ENCODE data around the gene GDI1. TPM values are rescaled to one million over a fixed set of nuclear protein-coding genes. Genes with fewer than 3 reads are reported as not detected.

Gene GDI1
- total RNA-seq, 1 experiment from 2014 or later, result 137 TPM

DNA sequence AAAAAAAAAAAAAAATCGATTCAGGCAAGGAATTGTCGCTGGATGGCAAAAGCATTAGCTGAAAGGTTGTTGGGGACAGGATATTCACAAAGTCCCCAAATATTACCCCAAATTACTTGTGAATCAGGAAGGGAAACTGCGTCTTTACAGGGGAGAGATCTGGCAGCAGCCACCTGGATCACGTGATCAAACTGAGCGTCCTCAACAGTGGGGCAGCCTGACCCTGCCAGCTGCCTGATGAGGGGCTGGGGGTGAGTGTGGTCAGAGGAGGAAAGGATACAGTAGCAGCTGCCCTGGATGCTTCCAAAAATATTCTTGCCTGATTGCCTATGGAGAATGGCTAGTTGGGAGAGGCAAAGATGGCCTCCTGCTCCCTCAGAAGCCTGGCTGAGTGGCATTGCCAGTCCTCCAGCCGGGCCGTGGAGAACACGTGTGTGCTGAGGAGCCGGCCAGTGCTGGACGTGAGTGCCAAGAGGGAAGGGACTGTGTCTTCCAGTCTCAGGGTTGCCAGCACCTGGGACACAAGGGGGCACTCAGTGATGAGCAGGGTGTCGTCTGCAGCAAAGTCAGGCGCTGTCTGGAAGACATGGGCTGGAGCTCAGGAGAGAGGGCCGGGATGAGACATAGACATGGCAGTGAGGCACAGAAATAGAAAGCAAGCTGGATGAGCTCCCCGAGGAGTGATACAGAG, 45.1 kb downstream of the GDI1 start:
- ChIA-PET CTCF (no interaction called here), POLR2A (ENCODE audit: low non-redundant PET) (no interaction called here)
- no TSS peak for BruUV-seq (replicated peaks)

DNA sequence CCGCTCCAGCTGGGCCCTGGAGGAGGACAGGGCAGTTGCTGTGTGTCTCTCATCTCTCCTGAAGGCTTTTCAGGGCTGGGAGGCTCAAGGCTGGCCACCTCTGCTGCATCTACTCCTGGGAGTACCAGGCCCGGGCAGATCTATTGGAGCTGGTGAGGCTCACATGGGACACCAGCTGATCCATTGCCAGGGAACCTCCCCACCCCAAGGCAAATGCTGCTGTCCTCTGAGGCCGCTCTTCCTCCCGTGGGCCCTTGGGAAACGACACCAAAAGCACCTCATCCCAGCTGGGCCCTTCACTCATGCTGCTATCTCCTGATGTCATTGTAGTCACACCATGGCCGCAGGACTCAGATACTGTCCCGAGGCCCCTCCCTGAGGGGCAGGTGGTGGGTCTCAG, 45.8 kb downstream of the GDI1 start:
- no TSS peak for BruUV-seq (replicated peaks)
- Histone ChIP-seq H3K4me3 (ENCODE audit: low read depth, low read length, poor library complexity, severe bottlenecking) (no peak overlapping the region), H3K27me3 (replicated peaks; ENCODE audit: insufficient read depth, low read depth, low read length, poor library complexity) (no peaks in the 10 kb centered on the region), H3K9me3 (ENCODE audit: low read depth, low read length, poor library complexity, severe bottlenecking) (no peaks in the 10 kb centered on the region), H3K36me3 (ENCODE audit: insufficient read depth, low read length, poor library complexity, severe bottlenecking) (peaks cover 11% of the 10 kb centered on the region), H3K27ac (ENCODE audit: low read depth, low read length, poor library complexity, severe bottlenecking) (no peak overlapping the region), H3K4me1 (ENCODE audit: insufficient read depth, low read length, poor library complexity, severe bottlenecking) (peaks cover 5% of the 10 kb centered on the region)
- DNase-seq (ENCODE audit: low spot score), result no peak
- CTCF ChIA-PET, result no interaction called here
- TF ChIP-seq EZH2 (IDR thresholded peaks at IDR 0.05; ENCODE audit: borderline replicate concordance, low read depth, low read length, poor library complexity, severe bottlenecking), result no peak
- TF ChIP-seq, protein P1, sequence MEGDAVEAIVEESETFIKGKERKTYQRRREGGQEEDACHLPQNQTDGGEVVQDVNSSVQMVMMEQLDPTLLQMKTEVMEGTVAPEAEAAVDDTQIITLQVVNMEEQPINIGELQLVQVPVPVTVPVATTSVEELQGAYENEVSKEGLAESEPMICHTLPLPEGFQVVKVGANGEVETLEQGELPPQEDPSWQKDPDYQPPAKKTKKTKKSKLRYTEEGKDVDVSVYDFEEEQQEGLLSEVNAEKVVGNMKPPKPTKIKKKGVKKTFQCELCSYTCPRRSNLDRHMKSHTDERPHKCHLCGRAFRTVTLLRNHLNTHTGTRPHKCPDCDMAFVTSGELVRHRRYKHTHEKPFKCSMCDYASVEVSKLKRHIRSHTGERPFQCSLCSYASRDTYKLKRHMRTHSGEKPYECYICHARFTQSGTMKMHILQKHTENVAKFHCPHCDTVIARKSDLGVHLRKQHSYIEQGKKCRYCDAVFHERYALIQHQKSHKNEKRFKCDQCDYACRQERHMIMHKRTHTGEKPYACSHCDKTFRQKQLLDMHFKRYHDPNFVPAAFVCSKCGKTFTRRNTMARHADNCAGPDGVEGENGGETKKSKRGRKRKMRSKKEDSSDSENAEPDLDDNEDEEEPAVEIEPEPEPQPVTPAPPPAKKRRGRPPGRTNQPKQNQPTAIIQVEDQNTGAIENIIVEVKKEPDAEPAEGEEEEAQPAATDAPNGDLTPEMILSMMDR (conservative IDR thresholded peaks at IDR 0.05; ENCODE audit: low read depth, low read length), result no peak
- intact Hi-C loops (cut with micrococcal nuclease; ENCODE audit: unreplicated experiment), result no loop called here
- POLR2A ChIA-PET (ENCODE audit: low non-redundant PET), result no interaction called here

More for the DNA sequence above, 45.1 kb downstream of the GDI1 start:
- peaks cover 11% of the 10 kb centered on the region for H3K36me3 ChIP-seq (ENCODE audit: insufficient read depth, low read length, poor library complexity, severe bottlenecking)
- intact Hi-C loops (cut with micrococcal nuclease; ENCODE audit: unreplicated experiment), result no loop called here
- no peaks in the 10 kb centered on the region for H3K9me3 ChIP-seq (ENCODE audit: low read depth, low read length, poor library complexity, severe bottlenecking)
- no peak for TF ChIP-seq EZH2 (IDR thresholded peaks at IDR 0.05; ENCODE audit: borderline replicate concordance, low read depth, low read length, poor library complexity, severe bottlenecking)
- TF ChIP-seq, protein P1 (conservative IDR thresholded peaks at IDR 0.05; ENCODE audit: low read depth, low read length), result no peak
- H3K4me1 ChIP-seq (ENCODE audit: insufficient read depth, low read length, poor library complexity, severe bottlenecking), result peaks cover 5% of the 10 kb centered on the region
- no peak overlapping the region for H3K27ac ChIP-seq (ENCODE audit: low read depth, low read length, poor library complexity, severe bottlenecking)
- no peak overlapping the region for H3K4me3 ChIP-seq (ENCODE audit: low read depth, low read length, poor library complexity, severe bottlenecking)
- DNase-seq (ENCODE audit: low spot score), result no peak
- no peaks in the 10 kb centered on the region for H3K27me3 ChIP-seq (replicated peaks; ENCODE audit: insufficient read depth, low read depth, low read length, poor library complexity)

DNA sequence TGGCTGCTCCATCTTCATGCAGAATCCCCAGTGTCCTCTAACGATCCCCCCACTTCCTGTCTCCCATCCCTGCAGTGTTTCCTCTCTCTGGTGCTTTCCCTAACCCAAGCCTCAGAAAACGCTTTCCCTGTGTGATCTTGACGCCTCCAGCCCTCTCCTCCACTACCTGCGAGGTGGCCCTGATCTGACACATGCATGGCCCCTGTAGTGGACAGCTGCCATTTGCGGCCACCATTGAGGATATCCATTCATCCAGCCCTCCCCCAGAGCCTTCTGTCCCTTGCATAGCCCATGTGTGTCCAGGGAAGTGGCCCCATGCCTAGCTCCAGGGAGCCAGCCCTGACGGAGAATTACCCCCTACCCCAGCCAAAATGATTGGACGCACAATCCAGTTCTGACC, 46.4 kb downstream of the GDI1 start:
- peaks cover 11% of the 10 kb centered on the region for H3K36me3 ChIP-seq (ENCODE audit: insufficient read depth, low read length, poor library complexity, severe bottlenecking)
- no peak overlapping the region for H3K27ac ChIP-seq (ENCODE audit: low read depth, low read length, poor library complexity, severe bottlenecking)
- BruUV-seq (replicated peaks), result no TSS peak
- CTCF ChIA-PET, result no interaction called here
- intact Hi-C loops (cut with micrococcal nuclease; ENCODE audit: unreplicated experiment), result no loop called here
- peaks cover 5% of the 10 kb centered on the region for H3K4me1 ChIP-seq (ENCODE audit: insufficient read depth, low read length, poor library complexity, severe bottlenecking)
- H3K9me3 ChIP-seq (ENCODE audit: low read depth, low read length, poor library complexity, severe bottlenecking), result no peaks in the 10 kb centered on the region
- no peak for DNase-seq (ENCODE audit: low spot score)
- no peak overlapping the region for H3K4me3 ChIP-seq (ENCODE audit: low read depth, low read length, poor library complexity, severe bottlenecking)
- H3K27me3 ChIP-seq (replicated peaks; ENCODE audit: insufficient read depth, low read depth, low read length, poor library complexity), result no peaks in the 10 kb centered on the region
- TF ChIP-seq, protein P1 (conservative IDR thresholded peaks at IDR 0.05; ENCODE audit: low read depth, low read length), result no peak
- TF ChIP-seq EZH2 (IDR thresholded peaks at IDR 0.05; ENCODE audit: borderline replicate concordance, low read depth, low read length, poor library complexity, severe bottlenecking), result no peak
- POLR2A ChIA-PET (ENCODE audit: low non-redundant PET), result no interaction called here

All from A673 (cell line).